WTC11 (cell line): Measurements from ENCODE around the gene PSD2.

Source experiments
- KAT7 ChIP-seq: sonication (generic); formaldehyde crosslinking; IDR thresholded peaks from 2 replicates; pipeline ENCODE4 v1.8.1; 2023; ENCODE audit warnings: missing genetic modification reagents, mild to moderate bottlenecking, borderline replicate concordance
- NFYB ChIP-seq: sonication (generic); formaldehyde crosslinking; conservative IDR thresholded peaks from 2 replicates; pipeline ENCODE4 v1.8.0; 2022; ENCODE audit warnings: low read depth, missing genetic modification reagents
- SMAD4 ChIP-seq: sonication (generic); formaldehyde crosslinking; IDR thresholded peaks from 2 replicates; pipeline ENCODE4 v1.8.0; 2022; ENCODE audit warnings: mild to moderate bottlenecking, missing genetic modification reagents
- TEAD4 ChIP-seq: sonication (generic); formaldehyde crosslinking; IDR thresholded peaks from 2 replicates; pipeline ENCODE4 v1.8.0; 2022; ENCODE audit warnings: mild to moderate bottlenecking, missing genetic modification reagents
- ZBTB21 ChIP-seq: sonication (generic); formaldehyde crosslinking; IDR thresholded peaks from 2 replicates; pipeline ENCODE4 v1.8.1; 2023; ENCODE audit warnings: mild to moderate bottlenecking, missing genetic modification reagents, borderline replicate concordance
- TF ChIP-seq, protein P1 (sequence below): fragments of 200-600 bp; IDR thresholded peaks from 2 replicates; pipeline ENCODE4 v1.8.0; 2022; ENCODE audit warnings: antibody characterized with exemption
- TF ChIP-seq, protein P2 (sequence below): sonication (generic); formaldehyde crosslinking; IDR thresholded peaks from 2 replicates; pipeline ENCODE4 v1.8.1; 2023; ENCODE audit warnings: mild to moderate bottlenecking, missing genetic modification reagents, moderate library complexity
- TF ChIP-seq, protein P3 (sequence below): sonication (generic); formaldehyde crosslinking; IDR thresholded peaks from 2 replicates; pipeline ENCODE4 v1.8.0; 2022; ENCODE audit warnings: mild to moderate bottlenecking, missing genetic modification reagents
- TF ChIP-seq, protein P4 (sequence below): sonication (generic); formaldehyde crosslinking; IDR thresholded peaks from 2 replicates; pipeline ENCODE4 v1.8.0; 2022; ENCODE audit warnings: mild to moderate bottlenecking, missing genetic modification reagents
- TF ChIP-seq, protein P5 (sequence below): sonication (generic); formaldehyde crosslinking; IDR thresholded peaks from 2 replicates; pipeline ENCODE4 v1.8.1; 2022; ENCODE audit warnings: low read depth, missing genetic modification reagents, borderline replicate concordance
- TF ChIP-seq, protein P6 (sequence below): fragments of 250-450 bp; sonication (Bioruptor Pico); IDR thresholded peaks from 2 replicates; pipeline ENCODE4 v2.1.2; 2022; ENCODE audit warnings: mild to moderate bottlenecking, moderate library complexity
- TF ChIP-seq, protein P7 (sequence below): sonication (generic); formaldehyde crosslinking; IDR thresholded peaks from 2 replicates; pipeline ENCODE4 v1.8.1; 2023; ENCODE audit warnings: mild to moderate bottlenecking, missing genetic modification reagents, moderate library complexity
- TF ChIP-seq, protein P8 (sequence below): sonication (generic); formaldehyde crosslinking; conservative IDR thresholded peaks from 2 replicates; pipeline ENCODE4 v1.8.1; 2022; ENCODE audit warnings: mild to moderate bottlenecking, missing genetic modification reagents

DNA sequence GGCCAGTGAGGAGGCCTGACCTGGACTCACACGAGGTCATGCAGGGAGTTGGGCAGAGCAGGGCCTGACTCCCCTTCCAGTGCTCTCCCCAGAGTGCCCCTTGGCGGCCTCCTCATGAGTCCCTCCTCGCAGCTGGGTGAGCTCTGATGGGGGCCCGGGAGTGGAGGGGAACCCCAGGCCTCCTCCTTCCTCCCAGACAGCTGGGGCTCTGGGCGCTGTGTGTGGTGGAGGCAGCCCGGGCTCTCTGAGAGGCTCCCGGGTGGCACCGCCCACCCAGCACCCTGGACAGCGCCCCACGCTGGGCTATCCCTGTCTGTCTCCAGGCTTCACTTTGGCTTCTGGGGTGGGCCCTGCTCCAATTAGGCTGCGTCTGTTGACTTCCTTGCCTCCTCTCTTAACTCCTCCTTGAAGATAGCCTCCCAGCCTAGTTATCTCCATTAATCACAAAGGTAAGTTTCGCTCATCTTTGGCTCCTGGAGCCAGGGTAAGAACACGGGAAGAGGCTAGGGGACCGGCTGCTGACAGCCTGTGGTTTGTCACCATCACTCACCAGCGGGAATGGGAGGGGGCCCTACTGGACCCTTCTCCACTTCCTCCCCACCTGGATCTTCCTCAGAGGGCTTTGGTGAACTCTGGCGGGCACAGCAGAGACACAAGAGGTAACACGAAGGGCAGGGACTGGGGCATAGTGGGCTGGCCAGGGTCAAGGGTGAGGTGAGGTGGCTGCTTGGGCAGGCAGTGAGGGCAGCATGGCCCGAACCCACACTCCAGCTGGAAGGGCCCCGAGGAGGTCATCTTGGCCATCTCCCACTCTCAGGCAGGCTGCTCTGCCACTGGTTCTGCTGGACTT is 13.1 kb downstream of the PSD2 start:
- TF ChIP-seq, protein P1, sequence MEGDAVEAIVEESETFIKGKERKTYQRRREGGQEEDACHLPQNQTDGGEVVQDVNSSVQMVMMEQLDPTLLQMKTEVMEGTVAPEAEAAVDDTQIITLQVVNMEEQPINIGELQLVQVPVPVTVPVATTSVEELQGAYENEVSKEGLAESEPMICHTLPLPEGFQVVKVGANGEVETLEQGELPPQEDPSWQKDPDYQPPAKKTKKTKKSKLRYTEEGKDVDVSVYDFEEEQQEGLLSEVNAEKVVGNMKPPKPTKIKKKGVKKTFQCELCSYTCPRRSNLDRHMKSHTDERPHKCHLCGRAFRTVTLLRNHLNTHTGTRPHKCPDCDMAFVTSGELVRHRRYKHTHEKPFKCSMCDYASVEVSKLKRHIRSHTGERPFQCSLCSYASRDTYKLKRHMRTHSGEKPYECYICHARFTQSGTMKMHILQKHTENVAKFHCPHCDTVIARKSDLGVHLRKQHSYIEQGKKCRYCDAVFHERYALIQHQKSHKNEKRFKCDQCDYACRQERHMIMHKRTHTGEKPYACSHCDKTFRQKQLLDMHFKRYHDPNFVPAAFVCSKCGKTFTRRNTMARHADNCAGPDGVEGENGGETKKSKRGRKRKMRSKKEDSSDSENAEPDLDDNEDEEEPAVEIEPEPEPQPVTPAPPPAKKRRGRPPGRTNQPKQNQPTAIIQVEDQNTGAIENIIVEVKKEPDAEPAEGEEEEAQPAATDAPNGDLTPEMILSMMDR: no peak
- no peak for TF ChIP-seq ZBTB21
- TF ChIP-seq NFYB (CRISPR knock-in tag): no peak
- TF ChIP-seq, protein P2, sequence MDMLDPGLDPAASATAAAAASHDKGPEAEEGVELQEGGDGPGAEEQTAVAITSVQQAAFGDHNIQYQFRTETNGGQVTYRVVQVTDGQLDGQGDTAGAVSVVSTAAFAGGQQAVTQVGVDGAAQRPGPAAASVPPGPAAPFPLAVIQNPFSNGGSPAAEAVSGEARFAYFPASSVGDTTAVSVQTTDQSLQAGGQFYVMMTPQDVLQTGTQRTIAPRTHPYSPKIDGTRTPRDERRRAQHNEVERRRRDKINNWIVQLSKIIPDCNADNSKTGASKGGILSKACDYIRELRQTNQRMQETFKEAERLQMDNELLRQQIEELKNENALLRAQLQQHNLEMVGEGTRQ (CRISPR knock-in tag): no peak
- TF ChIP-seq, protein P3, sequence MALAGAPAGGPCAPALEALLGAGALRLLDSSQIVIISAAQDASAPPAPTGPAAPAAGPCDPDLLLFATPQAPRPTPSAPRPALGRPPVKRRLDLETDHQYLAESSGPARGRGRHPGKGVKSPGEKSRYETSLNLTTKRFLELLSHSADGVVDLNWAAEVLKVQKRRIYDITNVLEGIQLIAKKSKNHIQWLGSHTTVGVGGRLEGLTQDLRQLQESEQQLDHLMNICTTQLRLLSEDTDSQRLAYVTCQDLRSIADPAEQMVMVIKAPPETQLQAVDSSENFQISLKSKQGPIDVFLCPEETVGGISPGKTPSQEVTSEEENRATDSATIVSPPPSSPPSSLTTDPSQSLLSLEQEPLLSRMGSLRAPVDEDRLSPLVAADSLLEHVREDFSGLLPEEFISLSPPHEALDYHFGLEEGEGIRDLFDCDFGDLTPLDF (CRISPR knock-in tag): no peak
- TF ChIP-seq, protein P4, sequence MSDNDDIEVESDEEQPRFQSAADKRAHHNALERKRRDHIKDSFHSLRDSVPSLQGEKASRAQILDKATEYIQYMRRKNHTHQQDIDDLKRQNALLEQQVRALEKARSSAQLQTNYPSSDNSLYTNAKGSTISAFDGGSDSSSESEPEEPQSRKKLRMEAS (CRISPR knock-in tag): no peak; the same call in 1 of the 2 replicates
- TF ChIP-seq, protein P5, sequence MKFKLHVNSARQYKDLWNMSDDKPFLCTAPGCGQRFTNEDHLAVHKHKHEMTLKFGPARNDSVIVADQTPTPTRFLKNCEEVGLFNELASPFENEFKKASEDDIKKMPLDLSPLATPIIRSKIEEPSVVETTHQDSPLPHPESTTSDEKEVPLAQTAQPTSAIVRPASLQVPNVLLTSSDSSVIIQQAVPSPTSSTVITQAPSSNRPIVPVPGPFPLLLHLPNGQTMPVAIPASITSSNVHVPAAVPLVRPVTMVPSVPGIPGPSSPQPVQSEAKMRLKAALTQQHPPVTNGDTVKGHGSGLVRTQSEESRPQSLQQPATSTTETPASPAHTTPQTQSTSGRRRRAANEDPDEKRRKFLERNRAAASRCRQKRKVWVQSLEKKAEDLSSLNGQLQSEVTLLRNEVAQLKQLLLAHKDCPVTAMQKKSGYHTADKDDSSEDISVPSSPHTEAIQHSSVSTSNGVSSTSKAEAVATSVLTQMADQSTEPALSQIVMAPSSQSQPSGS (CRISPR knock-in tag): no peak
- TF ChIP-seq KAT7 (CRISPR knock-in tag): no peak
- TF ChIP-seq, protein P6, sequence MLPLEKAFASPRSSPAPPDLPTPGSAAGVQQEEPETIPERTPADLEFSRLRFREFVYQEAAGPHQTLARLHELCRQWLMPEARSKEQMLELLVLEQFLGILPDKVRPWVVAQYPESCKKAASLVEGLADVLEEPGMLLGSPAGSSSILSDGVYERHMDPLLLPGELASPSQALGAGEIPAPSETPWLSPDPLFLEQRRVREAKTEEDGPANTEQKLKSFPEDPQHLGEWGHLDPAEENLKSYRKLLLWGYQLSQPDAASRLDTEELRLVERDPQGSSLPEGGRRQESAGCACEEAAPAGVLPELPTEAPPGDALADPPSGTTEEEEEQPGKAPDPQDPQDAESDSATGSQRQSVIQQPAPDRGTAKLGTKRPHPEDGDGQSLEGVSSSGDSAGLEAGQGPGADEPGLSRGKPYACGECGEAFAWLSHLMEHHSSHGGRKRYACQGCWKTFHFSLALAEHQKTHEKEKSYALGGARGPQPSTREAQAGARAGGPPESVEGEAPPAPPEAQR: no peak
- TF ChIP-seq, protein P7, sequence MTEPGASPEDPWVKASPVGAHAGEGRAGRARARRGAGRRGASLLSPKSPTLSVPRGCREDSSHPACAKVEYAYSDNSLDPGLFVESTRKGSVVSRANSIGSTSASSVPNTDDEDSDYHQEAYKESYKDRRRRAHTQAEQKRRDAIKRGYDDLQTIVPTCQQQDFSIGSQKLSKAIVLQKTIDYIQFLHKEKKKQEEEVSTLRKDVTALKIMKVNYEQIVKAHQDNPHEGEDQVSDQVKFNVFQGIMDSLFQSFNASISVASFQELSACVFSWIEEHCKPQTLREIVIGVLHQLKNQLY (CRISPR knock-in tag): no peak
- TF ChIP-seq TEAD4 (CRISPR knock-in tag): peak; percentile 64; the same call in 1 of the 2 replicates
- TF ChIP-seq SMAD4: no peak
- TF ChIP-seq, protein P8, sequence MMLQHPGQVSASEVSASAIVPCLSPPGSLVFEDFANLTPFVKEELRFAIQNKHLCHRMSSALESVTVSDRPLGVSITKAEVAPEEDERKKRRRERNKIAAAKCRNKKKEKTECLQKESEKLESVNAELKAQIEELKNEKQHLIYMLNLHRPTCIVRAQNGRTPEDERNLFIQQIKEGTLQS (CRISPR knock-in tag): no peak
